GM23338 (cell line): Measurements from ENCODE around the gene DACH1. TPM values are rescaled to one million over a fixed set of nuclear protein-coding genes. Genes with fewer than 3 reads are reported as not detected.

ENCODE experiments used
- ATAC-seq: fragments of 200-7000 bp; cut with Tn5 transposase; 3 replicates; pipeline ENCODE4 v1.9.1; 2020
- DNase-seq: peaks from one replicate; pipeline ENCODE4 v3.0.0-alpha.2; 2015; ENCODE audit warnings: low spot score
- H2AFZ ChIP-seq: fragments of 200-600 bp; sonication (generic); 2 replicates; pipeline ENCODE4 v1.8.0; 2016; ENCODE audit warnings: antibody characterized with exemption, mild to moderate bottlenecking, moderate library complexity
- H3F3A ChIP-seq: fragments of 200-600 bp; sonication (generic); replicated peaks from 2 replicates; pipeline ENCODE4 v1.8.0; 2017; ENCODE audit warnings: antibody characterized with exemption, mixed run types, low read depth
- H3K27ac ChIP-seq: fragments of 200-600 bp; sonication (generic); 2 replicates; pipeline ENCODE4 v1.6.1; 2016; ENCODE audit warnings: low read depth
- H3K27me3 ChIP-seq: fragments of 200-600 bp; sonication (generic); 2 replicates; pipeline ENCODE4 v1.8.0; 2016; ENCODE audit warnings: mild to moderate bottlenecking, mixed run types, moderate library complexity; ENCODE audit not compliant: insufficient read depth
- H3K36me3 ChIP-seq: fragments of 200-600 bp; sonication (generic); 2 replicates; pipeline ENCODE4 v1.8.0; 2016; ENCODE audit warnings: mild to moderate bottlenecking; ENCODE audit not compliant: insufficient read depth
- H3K4me1 ChIP-seq: fragments of 200-600 bp; sonication (generic); 2 replicates; pipeline ENCODE4 v1.8.0; 2016; ENCODE audit warnings: mild to moderate bottlenecking, moderate library complexity; ENCODE audit not compliant: insufficient read depth
- H3K4me2 ChIP-seq: fragments of 200-600 bp; sonication (generic); 2 replicates; pipeline ENCODE4 v1.7.1; 2017; ENCODE audit warnings: mixed run types
- H3K4me3 ChIP-seq: fragments of 200-600 bp; sonication (generic); 2 replicates; pipeline ENCODE4 v1.6.1; 2016; ENCODE audit warnings: mixed run types
- H3K79me2 ChIP-seq: fragments of 200-600 bp; sonication (generic); replicated peaks from 2 replicates; pipeline ENCODE4 v1.8.0; 2017; ENCODE audit warnings: mild to moderate bottlenecking; ENCODE audit not compliant: insufficient read depth
- H3K9me2 ChIP-seq: fragments of 200-600 bp; sonication (generic); 2 replicates; pipeline ENCODE4 v1.8.0; 2017; ENCODE audit not compliant: insufficient read depth
- H4K20me1 ChIP-seq: fragments of 200-600 bp; sonication (generic); replicated peaks from 2 replicates; pipeline ENCODE4 v1.8.0; 2017; ENCODE audit warnings: mild to moderate bottlenecking; ENCODE audit not compliant: insufficient read depth
- H3K27ac Mint-ChIP-seq: 2 replicates; pipeline ENCODE4 v1.8.0; 2020; ENCODE audit warnings: inconsistent platforms, mild to moderate bottlenecking, moderate library complexity, mixed read lengths
- H3K27me3 Mint-ChIP-seq: 3 replicates; pipeline ENCODE4 v1.8.0; 2022; ENCODE audit warnings: low read depth, mild to moderate bottlenecking, moderate library complexity, mixed read lengths, inconsistent platforms; ENCODE audit not compliant: insufficient read depth, poor library complexity
- H3K36me3 Mint-ChIP-seq: 3 replicates; pipeline ENCODE4 v1.8.0; 2021; ENCODE audit warnings: low read depth, mild to moderate bottlenecking, inconsistent platforms, moderate library complexity, mixed read lengths
- H3K4me1 Mint-ChIP-seq: 3 replicates; pipeline ENCODE4 v1.8.0; 2020; ENCODE audit warnings: mild to moderate bottlenecking, inconsistent platforms, mixed read lengths
- H3K4me3 Mint-ChIP-seq: 3 replicates; pipeline ENCODE4 v1.8.0; 2021; ENCODE audit warnings: moderate library complexity, mild to moderate bottlenecking, inconsistent platforms, mixed read lengths
- H3K9me3 Mint-ChIP-seq: 3 replicates; pipeline ENCODE4 v1.8.0; 2020; ENCODE audit warnings: moderate library complexity, mild to moderate bottlenecking, inconsistent platforms, mixed read lengths
- CTCF ChIP-seq, 2 experiments: fragments of 200-600 bp in 1 of 2; sonication (generic) in 1 of 2; conservative IDR thresholded peaks; 2 replicates each; pipeline versions ENCODE4 v1.5.1 to v1.6.1; 2016 to 2017; ENCODE audit warnings: antibody characterized with exemption in 2 of 2, low read depth in 2 of 2, mild to moderate bottlenecking in 2 of 2, moderate library complexity in 1 of 2
- ETS1 ChIP-seq: IDR thresholded peaks from 2 replicates; pipeline ENCODE4 v1.6.1; 2016; ENCODE audit warnings: antibody characterized with exemption
- EZH2 ChIP-seq: fragments of 200-600 bp; sonication (generic); IDR thresholded peaks from one replicate; pipeline ENCODE4 v1.8.0; 2017; ENCODE audit warnings: antibody characterized with exemption, mild to moderate bottlenecking, low read depth; ENCODE audit not compliant: unreplicated experiment
- EZH2phosphoT487 ChIP-seq: fragments of 200-600 bp; sonication (generic); IDR thresholded peaks from one replicate; pipeline ENCODE4 v1.8.1; 2018; ENCODE audit warnings: antibody characterized with exemption; ENCODE audit not compliant: unreplicated experiment
- JUNB ChIP-seq: IDR thresholded peaks from one replicate; pipeline ENCODE4 v1.6.1; 2016; ENCODE audit warnings: antibody characterized with exemption; ENCODE audit not compliant: unreplicated experiment
- NANOG ChIP-seq: IDR thresholded peaks from 2 replicates; pipeline ENCODE4 v1.6.1; 2016; ENCODE audit warnings: antibody characterized with exemption, borderline replicate concordance
- POLR2AphosphoS5 ChIP-seq: IDR thresholded peaks from 2 replicates; pipeline ENCODE4 v1.6.1; 2016; ENCODE audit warnings: antibody characterized with exemption, low read depth
- STAT1 ChIP-seq: IDR thresholded peaks from one replicate; pipeline ENCODE4 v1.6.1; 2016; ENCODE audit warnings: antibody characterized with exemption; ENCODE audit not compliant: unreplicated experiment
- ZNF114 ChIP-seq: fragments of 250-450 bp; sonication (Bioruptor Pico); IDR thresholded peaks from 2 replicates; pipeline ENCODE4 v1.5.0; 2020; ENCODE audit warnings: mild to moderate bottlenecking, moderate library complexity
- ZNF331 ChIP-seq: fragments of 250-450 bp; sonication (Bioruptor Pico); IDR thresholded peaks from 2 replicates; pipeline ENCODE4 v1.5.0; 2020; ENCODE audit warnings: low read depth, mild to moderate bottlenecking, moderate library complexity
- polyA plus RNA-seq: library from polyadenylated mRNA; unstranded; fragments of >200 nt; fragmentation: Nextera tagmentation; extraction: Ambion mirVana; gene quantifications from 2 replicates; pipeline ENCODE4 v1.2.1, GENCODE V29; 2016
- total RNA-seq: library from RNA; depleted of rRNA; stranded (reverse); fragments of >200 nt; shearing (Covaris generic); gene quantifications from 2 replicates; pipeline ENCODE4 v1.2.3, GENCODE V29; 2014
- TF ChIP-seq, protein P1 (sequence below): fragments of 250-450 bp; sonication (Bioruptor Pico); IDR thresholded peaks from 2 replicates; pipeline ENCODE4 v1.5.0; 2020; ENCODE audit warnings: mild to moderate bottlenecking, moderate library complexity
- TF ChIP-seq, protein P2 (sequence below): IDR thresholded peaks from one replicate; pipeline ENCODE4 v1.6.1; 2018; ENCODE audit warnings: antibody characterized with exemption; ENCODE audit not compliant: unreplicated experiment

The DACH1 gene
- total and polyA plus RNA-seq, 2 experiments from 2014 or later: 0.45 to 0.57 TPM

DNA sequence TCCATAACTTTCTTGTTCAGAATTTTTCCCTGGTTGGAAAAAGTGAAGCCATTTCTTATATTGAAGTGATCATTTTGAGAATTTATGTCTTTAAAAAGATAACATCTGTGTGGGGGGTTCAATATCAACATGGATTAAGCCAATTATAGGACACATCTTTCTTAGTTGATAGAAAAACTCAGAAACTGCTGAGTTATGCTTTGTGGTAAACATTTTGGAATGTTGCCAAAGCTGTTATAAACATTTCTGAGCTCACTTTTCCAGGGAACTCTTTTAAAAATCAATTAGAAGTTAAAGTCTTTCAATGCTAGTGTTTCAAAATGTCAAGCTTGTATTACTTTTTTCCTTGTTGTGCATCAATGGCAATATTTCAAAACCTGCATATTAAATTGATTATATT, 248.8 kb downstream of the DACH1 start:
- Mint-ChIP-seq H3K4me1 (peaks cover 12% of the 10 kb centered on the region), H3K9me3 (no peaks in the 10 kb centered on the region), H3K4me3 (no peak overlapping the region), H3K36me3 (no peaks in the 10 kb centered on the region), H3K27ac (no peak overlapping the region), H3K27me3 (no peaks in the 10 kb centered on the region)
- H3F3A ChIP-seq: no peaks in the 10 kb centered on the region
- H3K27ac ChIP-seq: no peak overlapping the region
- DNase-seq (no peak), ATAC-seq (no peak)
- no peaks in the 10 kb centered on the region for H3K27me3 ChIP-seq
- H3K4me3 ChIP-seq: no peak overlapping the region
- H3K36me3 ChIP-seq: no peaks in the 10 kb centered on the region
- no peaks in the 10 kb centered on the region for H4K20me1 ChIP-seq
- TF ChIP-seq NANOG (no peak), JUNB (no peak), STAT1 (no peak), ZNF114 (CRISPR knock-in tag) (no peak), POLR2AphosphoS5 (no peak), EZH2 (no peak), EZH2phosphoT487 (no peak), ETS1 (no peak), CTCF (conservative IDR thresholded peaks at IDR 0.05; ENCODE audit: low read depth in 2 of 2) (no peak), ZNF331 (CRISPR knock-in tag) (no peak)
- TF ChIP-seq, protein P1, sequence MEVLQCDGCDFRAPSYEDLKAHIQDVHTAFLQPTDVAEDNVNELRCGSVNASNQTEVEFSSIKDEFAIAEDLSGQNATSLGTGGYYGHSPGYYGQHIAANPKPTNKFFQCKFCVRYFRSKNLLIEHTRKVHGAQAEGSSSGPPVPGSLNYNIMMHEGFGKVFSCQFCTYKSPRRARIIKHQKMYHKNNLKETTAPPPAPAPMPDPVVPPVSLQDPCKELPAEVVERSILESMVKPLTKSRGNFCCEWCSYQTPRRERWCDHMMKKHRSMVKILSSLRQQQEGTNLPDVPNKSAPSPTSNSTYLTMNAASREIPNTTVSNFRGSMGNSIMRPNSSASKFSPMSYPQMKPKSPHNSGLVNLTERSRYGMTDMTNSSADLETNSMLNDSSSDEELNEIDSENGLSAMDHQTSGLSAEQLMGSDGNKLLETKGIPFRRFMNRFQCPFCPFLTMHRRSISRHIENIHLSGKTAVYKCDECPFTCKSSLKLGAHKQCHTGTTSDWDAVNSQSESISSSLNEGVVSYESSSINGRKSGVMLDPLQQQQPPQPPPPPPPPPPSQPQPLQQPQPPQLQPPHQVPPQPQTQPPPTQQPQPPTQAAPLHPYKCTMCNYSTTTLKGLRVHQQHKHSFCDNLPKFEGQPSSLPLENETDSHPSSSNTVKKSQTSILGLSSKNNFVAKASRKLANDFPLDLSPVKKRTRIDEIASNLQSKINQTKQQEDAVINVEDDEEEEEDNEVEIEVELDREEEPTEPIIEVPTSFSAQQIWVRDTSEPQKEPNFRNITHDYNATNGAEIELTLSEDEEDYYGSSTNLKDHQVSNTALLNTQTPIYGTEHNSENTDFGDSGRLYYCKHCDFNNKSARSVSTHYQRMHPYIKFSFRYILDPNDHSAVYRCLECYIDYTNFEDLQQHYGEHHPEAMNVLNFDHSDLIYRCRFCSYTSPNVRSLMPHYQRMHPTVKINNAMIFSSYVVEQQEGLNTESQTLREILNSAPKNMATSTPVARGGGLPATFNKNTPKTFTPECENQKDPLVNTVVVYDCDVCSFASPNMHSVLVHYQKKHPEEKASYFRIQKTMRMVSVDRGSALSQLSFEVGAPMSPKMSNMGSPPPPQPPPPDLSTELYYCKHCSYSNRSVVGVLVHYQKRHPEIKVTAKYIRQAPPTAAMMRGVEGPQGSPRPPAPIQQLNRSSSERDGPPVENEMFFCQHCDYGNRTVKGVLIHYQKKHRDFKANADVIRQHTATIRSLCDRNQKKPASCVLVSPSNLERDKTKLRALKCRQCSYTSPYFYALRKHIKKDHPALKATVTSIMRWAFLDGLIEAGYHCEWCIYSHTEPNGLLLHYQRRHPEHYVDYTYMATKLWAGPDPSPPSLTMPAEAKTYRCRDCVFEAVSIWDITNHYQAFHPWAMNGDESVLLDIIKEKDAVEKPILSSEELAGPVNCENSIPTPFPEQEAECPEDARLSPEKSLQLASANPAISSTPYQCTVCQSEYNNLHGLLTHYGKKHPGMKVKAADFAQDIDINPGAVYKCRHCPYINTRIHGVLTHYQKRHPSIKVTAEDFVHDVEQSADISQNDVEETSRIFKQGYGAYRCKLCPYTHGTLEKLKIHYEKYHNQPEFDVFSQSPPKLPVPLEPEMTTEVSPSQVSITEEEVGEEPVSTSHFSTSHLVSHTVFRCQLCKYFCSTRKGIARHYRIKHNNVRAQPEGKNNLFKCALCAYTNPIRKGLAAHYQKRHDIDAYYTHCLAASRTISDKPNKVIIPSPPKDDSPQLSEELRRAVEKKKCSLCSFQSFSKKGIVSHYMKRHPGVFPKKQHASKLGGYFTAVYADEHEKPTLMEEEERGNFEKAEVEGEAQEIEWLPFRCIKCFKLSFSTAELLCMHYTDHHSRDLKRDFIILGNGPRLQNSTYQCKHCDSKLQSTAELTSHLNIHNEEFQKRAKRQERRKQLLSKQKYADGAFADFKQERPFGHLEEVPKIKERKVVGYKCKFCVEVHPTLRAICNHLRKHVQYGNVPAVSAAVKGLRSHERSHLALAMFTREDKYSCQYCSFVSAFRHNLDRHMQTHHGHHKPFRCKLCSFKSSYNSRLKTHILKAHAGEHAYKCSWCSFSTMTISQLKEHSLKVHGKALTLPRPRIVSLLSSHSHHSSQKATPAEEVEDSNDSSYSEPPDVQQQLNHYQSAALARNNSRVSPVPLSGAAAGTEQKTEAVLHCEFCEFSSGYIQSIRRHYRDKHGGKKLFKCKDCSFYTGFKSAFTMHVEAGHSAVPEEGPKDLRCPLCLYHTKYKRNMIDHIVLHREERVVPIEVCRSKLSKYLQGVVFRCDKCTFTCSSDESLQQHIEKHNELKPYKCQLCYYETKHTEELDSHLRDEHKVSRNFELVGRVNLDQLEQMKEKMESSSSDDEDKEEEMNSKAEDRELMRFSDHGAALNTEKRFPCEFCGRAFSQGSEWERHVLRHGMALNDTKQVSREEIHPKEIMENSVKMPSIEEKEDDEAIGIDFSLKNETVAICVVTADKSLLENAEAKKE (CRISPR knock-in tag): no peak
- TF ChIP-seq, protein P2, sequence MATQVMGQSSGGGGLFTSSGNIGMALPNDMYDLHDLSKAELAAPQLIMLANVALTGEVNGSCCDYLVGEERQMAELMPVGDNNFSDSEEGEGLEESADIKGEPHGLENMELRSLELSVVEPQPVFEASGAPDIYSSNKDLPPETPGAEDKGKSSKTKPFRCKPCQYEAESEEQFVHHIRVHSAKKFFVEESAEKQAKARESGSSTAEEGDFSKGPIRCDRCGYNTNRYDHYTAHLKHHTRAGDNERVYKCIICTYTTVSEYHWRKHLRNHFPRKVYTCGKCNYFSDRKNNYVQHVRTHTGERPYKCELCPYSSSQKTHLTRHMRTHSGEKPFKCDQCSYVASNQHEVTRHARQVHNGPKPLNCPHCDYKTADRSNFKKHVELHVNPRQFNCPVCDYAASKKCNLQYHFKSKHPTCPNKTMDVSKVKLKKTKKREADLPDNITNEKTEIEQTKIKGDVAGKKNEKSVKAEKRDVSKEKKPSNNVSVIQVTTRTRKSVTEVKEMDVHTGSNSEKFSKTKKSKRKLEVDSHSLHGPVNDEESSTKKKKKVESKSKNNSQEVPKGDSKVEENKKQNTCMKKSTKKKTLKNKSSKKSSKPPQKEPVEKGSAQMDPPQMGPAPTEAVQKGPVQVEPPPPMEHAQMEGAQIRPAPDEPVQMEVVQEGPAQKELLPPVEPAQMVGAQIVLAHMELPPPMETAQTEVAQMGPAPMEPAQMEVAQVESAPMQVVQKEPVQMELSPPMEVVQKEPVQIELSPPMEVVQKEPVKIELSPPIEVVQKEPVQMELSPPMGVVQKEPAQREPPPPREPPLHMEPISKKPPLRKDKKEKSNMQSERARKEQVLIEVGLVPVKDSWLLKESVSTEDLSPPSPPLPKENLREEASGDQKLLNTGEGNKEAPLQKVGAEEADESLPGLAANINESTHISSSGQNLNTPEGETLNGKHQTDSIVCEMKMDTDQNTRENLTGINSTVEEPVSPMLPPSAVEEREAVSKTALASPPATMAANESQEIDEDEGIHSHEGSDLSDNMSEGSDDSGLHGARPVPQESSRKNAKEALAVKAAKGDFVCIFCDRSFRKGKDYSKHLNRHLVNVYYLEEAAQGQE: no peak
- H3K4me1 ChIP-seq: 0 out of 2 replicates have a peak, but pooled peaks cover 6% of the 10 kb centered on the region
- H3K4me2 ChIP-seq: no peak overlapping the region
- H2AFZ ChIP-seq: no peak overlapping the region
- no peaks in the 10 kb centered on the region for H3K79me2 ChIP-seq
- H3K9me2 ChIP-seq: no peaks in the 10 kb centered on the region
